ENCODE measurements around the gene XPC.

Gene XPC

GRCh38 chr3:14154276-14154675 is 24.1 kb downstream of the XPC start:
- Histone ChIP-seq H3K18ac (ENCODE audit: low read depth in 1 of 2, low read length in 2 of 2) (no peak overlapping the region), H4K91ac (ENCODE audit: low read length) (no peak overlapping the region)

GRCh38 chr3:14153663-14154062 is 24.7 kb downstream of the XPC start:
- Histone ChIP-seq H3K79me1 (replicated peaks; ENCODE audit: low read length, poor library complexity, severe bottlenecking) (peaks cover 53% of the 10 kb centered on the region), H2AK5ac (ENCODE audit: low read length, severe bottlenecking) (no peak overlapping the region), H3K4me1 (ENCODE audit: control insufficient read depth, insufficient read depth, low read depth, low read length) (peaks cover 2% of the 10 kb centered on the region), H3K18ac (ENCODE audit: low read depth in 1 of 2, low read length in 2 of 2) (no peak overlapping the region), H2BK5ac (ENCODE audit: low read depth, low read length, poor library complexity, severe bottlenecking) (no peak overlapping the region), H3K27ac (ENCODE audit: low read length, poor library complexity, severe bottlenecking) (no peak overlapping the region), H2BK120ac (ENCODE audit: low read depth, low read length) (no peak overlapping the region), H3K4me3 (ENCODE audit: insufficient read depth in 1 of 2, low read depth in 1 of 2, low read length in 2 of 2) (no peak overlapping the region), H3K4me2 (ENCODE audit: low read length, poor library complexity, severe bottlenecking) (no peak overlapping the region), H2BK15ac (ENCODE audit: low read depth, poor library complexity, severe bottlenecking) (no peak overlapping the region), H3K36me3 (ENCODE audit: control insufficient read depth in 1 of 2, insufficient read depth in 2 of 2, low read depth in 1 of 2, low read length in 2 of 2) (peaks cover 71 to 87% of the 10 kb centered on the region in 2 experiments), H4K91ac (ENCODE audit: low read length) (no peak overlapping the region), H3K9me3 (ENCODE audit: control insufficient read depth, low read length) (no peaks in the 10 kb centered on the region), H4K8ac (ENCODE audit: low read length) (no peak overlapping the region), H3K23ac (ENCODE audit: low read length in 2 of 2) (no peak overlapping the region), H3K14ac (ENCODE audit: low read length in 2 of 2) (no peak overlapping the region), H2AFZ (ENCODE audit: low read depth, low read length) (no peak overlapping the region), H2BK12ac (ENCODE audit: low read length in 2 of 2) (no peak overlapping the region), H3K4ac (ENCODE audit: low read depth in 1 of 2, low read length in 2 of 2) (no peak overlapping the region), H3K27me3 (ENCODE audit: control insufficient read depth in 1 of 2, insufficient read depth in 1 of 2, low read length in 2 of 2) (no peaks in the 10 kb centered on the region), H3K9ac (ENCODE audit: low read length) (no peak overlapping the region)
- WGBS: 95% methylated on average over 5 of the region's 6 CpGs
- no peak for DNase-seq

More at GRCh38 chr3:14154276-14154675, 24.1 kb downstream of the XPC start:
- Histone ChIP-seq H2AFZ (ENCODE audit: low read depth, low read length) (no peak overlapping the region), H2AK5ac (ENCODE audit: low read length, severe bottlenecking) (no peak overlapping the region), H3K4ac (ENCODE audit: low read depth in 1 of 2, low read length in 2 of 2) (no peak overlapping the region), H3K36me3 (ENCODE audit: control insufficient read depth in 1 of 2, insufficient read depth in 2 of 2, low read depth in 1 of 2, low read length in 2 of 2) (peaks cover 70 to 91% of the 10 kb centered on the region in 2 experiments), H3K23ac (ENCODE audit: low read length in 2 of 2) (no peak overlapping the region), H3K9me3 (ENCODE audit: control insufficient read depth, low read length) (no peaks in the 10 kb centered on the region), H4K8ac (ENCODE audit: low read length) (no peak overlapping the region), H3K4me1 (ENCODE audit: control insufficient read depth, insufficient read depth, low read depth, low read length) (peaks cover 2% of the 10 kb centered on the region), H2BK15ac (ENCODE audit: low read depth, poor library complexity, severe bottlenecking) (no peak overlapping the region), H3K4me3 (ENCODE audit: insufficient read depth in 1 of 2, low read depth in 1 of 2, low read length in 2 of 2) (no peak overlapping the region), H3K79me1 (replicated peaks; ENCODE audit: low read length, poor library complexity, severe bottlenecking) (peaks cover 53% of the 10 kb centered on the region), H3K14ac (ENCODE audit: low read length in 2 of 2) (no peak overlapping the region), H2BK5ac (ENCODE audit: low read depth, low read length, poor library complexity, severe bottlenecking) (no peak overlapping the region), H3K27me3 (ENCODE audit: control insufficient read depth in 1 of 2, insufficient read depth in 1 of 2, low read length in 2 of 2) (no peaks in the 10 kb centered on the region), H2BK12ac (ENCODE audit: low read length in 2 of 2) (no peak overlapping the region), H3K9ac (ENCODE audit: low read length) (no peak overlapping the region), H3K27ac (ENCODE audit: low read length, poor library complexity, severe bottlenecking) (no peak overlapping the region), H3K4me2 (ENCODE audit: low read length, poor library complexity, severe bottlenecking) (no peak overlapping the region), H2BK120ac (ENCODE audit: low read depth, low read length) (no peak overlapping the region)
- no peak for DNase-seq
- 97% methylated on average over 5 of the region's 5 CpGs for WGBS

- Histone ChIP-seq H2AK5ac (ENCODE audit: low read length, severe bottlenecking) (no peak overlapping the region), H3K27me3 (ENCODE audit: control insufficient read depth in 1 of 2, insufficient read depth in 1 of 2, low read length in 2 of 2) (no peaks in the 10 kb centered on the region), H2BK12ac (ENCODE audit: low read length in 2 of 2) (no peak overlapping the region), H3K36me3 (ENCODE audit: control insufficient read depth in 1 of 2, insufficient read depth in 2 of 2, low read depth in 1 of 2, low read length in 2 of 2) (peaks cover 71 to 87% of the 10 kb centered on the region in 2 experiments), H3K4me1 (ENCODE audit: control insufficient read depth, insufficient read depth, low read depth, low read length) (peaks cover 9% of the 10 kb centered on the region), H3K79me1 (replicated peaks; ENCODE audit: low read length, poor library complexity, severe bottlenecking) (peaks cover 47% of the 10 kb centered on the region), H2BK5ac (ENCODE audit: low read depth, low read length, poor library complexity, severe bottlenecking) (no peak overlapping the region), H4K91ac (ENCODE audit: low read length) (no peak overlapping the region), H2BK120ac (ENCODE audit: low read depth, low read length) (no peak overlapping the region), H2AFZ (ENCODE audit: low read depth, low read length) (no peak overlapping the region), H3K4me3 (ENCODE audit: insufficient read depth in 1 of 2, low read depth in 1 of 2, low read length in 2 of 2) (no peak overlapping the region), H4K8ac (ENCODE audit: low read length) (no peak overlapping the region), H3K4ac (ENCODE audit: low read depth in 1 of 2, low read length in 2 of 2) (no peak overlapping the region), H3K4me2 (ENCODE audit: low read length, poor library complexity, severe bottlenecking) (no peak overlapping the region), H3K18ac (ENCODE audit: low read depth in 1 of 2, low read length in 2 of 2) (no peak overlapping the region), H3K9me3 (ENCODE audit: control insufficient read depth, low read length) (no peaks in the 10 kb centered on the region), H3K14ac (ENCODE audit: low read length in 2 of 2) (no peak overlapping the region), H3K9ac (ENCODE audit: low read length) (no peak overlapping the region), H2BK15ac (ENCODE audit: low read depth, poor library complexity, severe bottlenecking) (no peak overlapping the region), H3K23ac (ENCODE audit: low read length in 2 of 2) (no peak overlapping the region), H3K27ac (ENCODE audit: low read length, poor library complexity, severe bottlenecking) (no peak overlapping the region)
- DNase-seq: no peak
- 94% methylated on average over 4 of the region's 4 CpGs for WGBS
Measured at GRCh38 chr3:14152963-14153355, 25.4 kb downstream of the XPC start.

DNA sequence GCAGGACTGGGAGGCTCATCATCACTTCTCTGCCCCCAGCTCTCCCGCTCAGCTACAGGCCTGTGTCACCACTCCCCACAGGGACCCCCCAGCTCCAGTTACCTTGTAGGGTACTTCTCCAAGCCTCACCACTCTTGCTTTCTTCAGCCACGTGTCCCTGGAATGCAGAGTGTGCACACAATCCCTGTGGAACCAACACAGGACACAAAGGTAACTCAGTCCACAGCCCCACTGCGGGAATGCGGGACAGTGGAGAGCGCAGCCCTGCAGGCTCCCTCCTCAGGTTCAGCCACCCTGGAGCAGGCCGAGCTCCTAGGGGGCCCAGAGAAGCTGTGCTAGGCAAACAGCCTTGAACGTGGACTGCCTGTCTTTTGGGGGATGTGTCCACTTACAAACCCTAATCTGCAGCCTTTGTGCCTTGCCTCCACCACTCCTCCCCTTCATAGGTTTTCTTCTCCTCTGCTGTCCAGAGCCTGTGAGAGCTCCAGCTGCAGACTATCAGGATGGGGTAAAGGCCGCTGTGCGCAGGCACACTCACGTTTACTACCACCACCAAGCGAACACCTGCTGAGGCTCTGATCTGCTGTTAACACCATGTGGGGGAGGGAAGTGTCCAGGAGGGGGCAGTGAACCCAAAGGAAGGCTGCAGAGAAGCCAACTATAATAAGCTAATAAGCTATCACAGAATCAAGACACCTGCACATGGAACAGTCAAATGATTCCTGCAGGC is 26.0 kb downstream of the XPC start:
- Histone ChIP-seq H3K27ac (ENCODE audit: low read length, poor library complexity, severe bottlenecking) (no peak overlapping the region), H3K4me2 (ENCODE audit: low read length, poor library complexity, severe bottlenecking) (no peak overlapping the region), H2AK5ac (ENCODE audit: low read length, severe bottlenecking) (no peak overlapping the region), H3K23ac (ENCODE audit: low read length in 2 of 2) (no peak overlapping the region), H4K8ac (ENCODE audit: low read length) (no peak overlapping the region), H4K91ac (ENCODE audit: low read length) (no peak overlapping the region), H3K36me3 (ENCODE audit: control insufficient read depth in 1 of 2, insufficient read depth in 2 of 2, low read depth in 1 of 2, low read length in 2 of 2) (peaks cover 71 to 87% of the 10 kb centered on the region in 2 experiments), H2AFZ (ENCODE audit: low read depth, low read length) (no peak overlapping the region), H3K18ac (ENCODE audit: low read depth in 1 of 2, low read length in 2 of 2) (no peak overlapping the region), H3K9me3 (ENCODE audit: control insufficient read depth, low read length) (no peaks in the 10 kb centered on the region), H2BK15ac (ENCODE audit: low read depth, poor library complexity, severe bottlenecking) (no peak overlapping the region), H3K4ac (ENCODE audit: low read depth in 1 of 2, low read length in 2 of 2) (no peak overlapping the region), H3K14ac (ENCODE audit: low read length in 2 of 2) (no peak overlapping the region), H3K4me3 (ENCODE audit: insufficient read depth in 1 of 2, low read depth in 1 of 2, low read length in 2 of 2) (no peak overlapping the region), H3K79me1 (replicated peaks; ENCODE audit: low read length, poor library complexity, severe bottlenecking) (peaks cover 43% of the 10 kb centered on the region), H2BK120ac (ENCODE audit: low read depth, low read length) (no peak overlapping the region), H2BK12ac (ENCODE audit: low read length in 2 of 2) (no peak overlapping the region), H2BK5ac (ENCODE audit: low read depth, low read length, poor library complexity, severe bottlenecking) (no peak overlapping the region), H3K4me1 (ENCODE audit: control insufficient read depth, insufficient read depth, low read depth, low read length) (peaks cover 14% of the 10 kb centered on the region), H3K9ac (ENCODE audit: low read length) (no peak overlapping the region), H3K27me3 (ENCODE audit: control insufficient read depth in 1 of 2, insufficient read depth in 1 of 2, low read length in 2 of 2) (no peaks in the 10 kb centered on the region)
- DNase-seq: no peak
- WGBS: 92% methylated on average over 7 of the region's 11 CpGs
